Right atrium auricular region (tissue), 2 donors: ENCODE data around the gene TEX51. TPM values are rescaled to one million over a fixed set of nuclear protein-coding genes. Genes with fewer than 3 reads are reported as not detected.
A peak's percentile ranks its signal among the peaks of the same experiment; 100 is the strongest.

Source experiments
- DNase-seq: peaks from one replicate; pipeline ENCODE4 v3.0.0-alpha.2; 2019; ENCODE audit warnings: low spot score
- H3K27ac ChIP-seq, 2 donors: fragments of 200-600 bp; sonication (generic); 1 replicate in 1 of 2; 2 replicates in 1 of 2; pipeline ENCODE4 v1.5.1; 2016 to 2019
- H3K27me3 ChIP-seq, 2 donors: fragments of 200-600 bp; sonication (generic); one replicate each; pipeline versions ENCODE4 v1.5.1 to v1.6.0; 2017 to 2019
- H3K36me3 ChIP-seq: fragments of 200-600 bp; sonication (generic); one replicate; pipeline ENCODE4 v1.5.1; 2016
- H3K4me1 ChIP-seq, 2 donors: fragments of 200-600 bp; sonication (generic); one replicate each; pipeline versions ENCODE4 v1.5.1 to v1.6.0; 2017 to 2019
- H3K4me3 ChIP-seq, 2 donors: fragments of 200-600 bp; sonication (generic); 1 replicate in 1 of 2; 2 replicates in 1 of 2; pipeline ENCODE4 v1.5.1; 2017 to 2019; ENCODE audit warnings: mild to moderate bottlenecking in 1 of 2, moderate library complexity in 1 of 2
- H3K9me3 ChIP-seq, 2 donors: fragments of 200-600 bp; sonication (generic); one replicate each; pipeline ENCODE4 v1.5.1; 2019
- total RNA-seq, 2 donors: library from RNA; depleted of rRNA; stranded (reverse); fragments of >200 nt; gene quantifications; one replicate each; pipeline ENCODE4 v1.1.0, GENCODE V29; 2016
- TF ChIP-seq, protein P1 (sequence below), 2 donors: fragments of 200-600 bp; sonication (generic); IDR thresholded peaks; one replicate each; pipeline ENCODE4 v1.5.1; 2019; ENCODE audit warnings: antibody characterized with exemption in 2 of 2

Gene TEX51
- total RNA-seq, 2 donors from 2014 or later: not detected

DNA sequence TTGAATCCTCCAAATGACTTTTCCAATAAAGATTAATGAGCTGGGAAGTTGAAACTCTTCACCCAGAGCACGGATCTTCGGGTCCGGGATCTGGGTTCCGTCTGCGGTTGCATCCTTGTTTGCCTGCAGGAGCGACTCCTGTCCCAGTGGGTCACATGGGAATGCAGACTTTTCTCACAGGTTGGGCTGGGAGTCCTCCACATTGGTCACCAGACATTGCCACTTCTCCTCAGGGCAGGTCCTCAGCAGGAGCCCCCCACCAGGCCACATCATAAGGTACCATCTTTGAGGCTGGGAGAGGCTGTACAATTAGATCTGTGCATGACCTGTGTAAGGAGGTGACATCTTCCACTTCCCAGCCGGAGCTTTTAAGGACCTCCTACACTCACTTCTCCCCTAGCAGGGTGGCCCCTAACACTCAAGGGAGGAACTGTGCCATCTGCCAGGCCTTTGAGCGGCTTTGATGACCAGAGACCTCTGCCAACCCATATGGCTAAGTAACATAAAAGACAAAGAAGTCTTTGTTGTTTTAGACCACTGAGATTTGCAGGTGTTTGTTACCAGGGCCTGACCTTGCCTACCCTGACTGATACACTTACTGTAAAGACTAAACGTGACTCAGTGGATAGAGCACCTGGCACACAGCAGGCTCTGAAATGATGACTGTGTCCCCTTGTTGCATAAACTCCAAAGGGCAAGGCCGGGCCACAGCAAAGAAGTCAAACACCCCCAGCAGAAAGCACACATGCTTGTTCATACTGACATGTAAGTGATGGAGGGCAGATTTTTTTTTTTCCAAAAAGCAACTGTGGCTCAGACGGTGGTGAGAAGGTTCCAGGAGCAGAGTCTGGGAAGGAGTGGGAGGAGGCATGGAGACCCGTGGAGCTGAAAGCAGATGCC lies 7.9 kb upstream of the TEX51 start:
- no peak for DNase-seq
- TF ChIP-seq, protein P1, sequence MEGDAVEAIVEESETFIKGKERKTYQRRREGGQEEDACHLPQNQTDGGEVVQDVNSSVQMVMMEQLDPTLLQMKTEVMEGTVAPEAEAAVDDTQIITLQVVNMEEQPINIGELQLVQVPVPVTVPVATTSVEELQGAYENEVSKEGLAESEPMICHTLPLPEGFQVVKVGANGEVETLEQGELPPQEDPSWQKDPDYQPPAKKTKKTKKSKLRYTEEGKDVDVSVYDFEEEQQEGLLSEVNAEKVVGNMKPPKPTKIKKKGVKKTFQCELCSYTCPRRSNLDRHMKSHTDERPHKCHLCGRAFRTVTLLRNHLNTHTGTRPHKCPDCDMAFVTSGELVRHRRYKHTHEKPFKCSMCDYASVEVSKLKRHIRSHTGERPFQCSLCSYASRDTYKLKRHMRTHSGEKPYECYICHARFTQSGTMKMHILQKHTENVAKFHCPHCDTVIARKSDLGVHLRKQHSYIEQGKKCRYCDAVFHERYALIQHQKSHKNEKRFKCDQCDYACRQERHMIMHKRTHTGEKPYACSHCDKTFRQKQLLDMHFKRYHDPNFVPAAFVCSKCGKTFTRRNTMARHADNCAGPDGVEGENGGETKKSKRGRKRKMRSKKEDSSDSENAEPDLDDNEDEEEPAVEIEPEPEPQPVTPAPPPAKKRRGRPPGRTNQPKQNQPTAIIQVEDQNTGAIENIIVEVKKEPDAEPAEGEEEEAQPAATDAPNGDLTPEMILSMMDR (IDR thresholded peaks at IDR 0.05): no peak

DNA sequence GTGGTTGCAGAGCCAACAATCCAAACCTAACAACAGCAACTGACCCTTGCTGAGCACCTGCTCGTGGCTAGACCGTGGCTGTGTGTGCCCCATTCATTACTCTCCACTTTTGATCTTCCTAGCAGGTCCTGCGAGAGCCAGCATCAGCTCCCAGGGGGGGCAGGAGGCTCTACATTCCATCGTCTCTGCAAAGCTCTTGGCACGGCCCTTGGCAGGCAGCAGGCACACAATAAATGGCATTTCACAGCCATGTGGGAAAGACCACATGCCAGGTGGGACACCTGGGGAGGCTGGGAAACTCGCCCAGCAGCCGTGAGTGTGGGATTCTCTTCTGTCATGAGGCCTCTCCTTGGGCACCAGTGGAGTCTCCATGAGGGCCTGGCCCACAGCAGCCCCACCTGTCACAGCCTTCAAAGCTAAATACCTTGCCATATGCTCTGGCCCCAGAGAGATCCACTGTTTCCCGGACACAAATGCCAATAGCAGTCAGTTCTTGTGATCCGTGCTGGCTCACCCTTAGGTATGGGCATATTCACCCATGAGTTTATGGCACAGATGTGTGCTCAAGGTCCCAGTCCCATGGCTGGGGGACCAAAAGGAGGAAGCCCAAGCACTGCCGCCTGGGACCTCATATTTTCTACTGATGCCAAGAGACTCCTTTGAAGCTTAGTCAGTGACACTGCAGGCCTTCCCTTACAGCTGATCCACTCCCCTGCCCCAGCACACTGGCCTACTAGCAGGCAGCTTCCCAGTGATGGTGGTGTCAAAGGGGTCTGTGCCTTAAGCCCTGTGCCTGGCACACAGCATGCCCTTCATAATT lies 6.8 kb upstream of the TEX51 start:
- H3K27me3 ChIP-seq: no peaks in the 10 kb centered on the region
- H3K9me3 ChIP-seq: no peaks in the 10 kb centered on the region
- DNase-seq: no peak
- H3K4me1 ChIP-seq: no peaks in the 10 kb centered on the region
- H3K4me3 ChIP-seq: no peak overlapping the region
- TF ChIP-seq, protein P1 (IDR thresholded peaks at IDR 0.05): no peak
- no peak overlapping the region for H3K27ac ChIP-seq
- H3K36me3 ChIP-seq: no peaks in the 10 kb centered on the region

More for the DNA sequence above, 7.9 kb upstream of the TEX51 start:
- H3K9me3 ChIP-seq: no peaks in the 10 kb centered on the region
- H3K27ac ChIP-seq: no peak overlapping the region
- H3K4me3 ChIP-seq: no peak overlapping the region
- peaks cover 0 to 9% of the 10 kb centered on the region in 2 donors for H3K4me1 ChIP-seq
- no peaks in the 10 kb centered on the region for H3K27me3 ChIP-seq
- H3K36me3 ChIP-seq: no peaks in the 10 kb centered on the region

DNA sequence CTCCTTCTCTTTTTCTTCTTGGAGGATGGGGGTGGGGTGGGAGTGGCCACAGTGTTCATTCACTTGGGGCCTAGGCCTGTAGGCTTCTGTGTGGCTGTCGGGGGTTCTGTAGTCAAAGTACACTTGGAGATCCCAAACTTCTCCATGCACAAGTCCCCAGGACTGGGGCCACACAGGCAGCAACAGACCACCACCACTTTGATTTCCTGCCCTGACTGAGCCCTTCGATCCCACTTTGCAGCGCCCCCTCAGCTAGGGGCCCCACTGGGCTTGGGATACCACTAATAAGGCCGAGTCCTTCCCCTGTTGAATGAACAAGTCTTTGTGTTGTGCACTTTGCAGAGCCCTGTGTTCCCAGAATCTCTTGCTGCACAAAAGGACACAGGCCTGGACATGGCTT lies 5.5 kb upstream of the TEX51 start:
- no peak for DNase-seq
- Histone ChIP-seq H3K36me3 (no peaks in the 10 kb centered on the region), H3K27me3 (no peaks in the 10 kb centered on the region), H3K27ac (no peak overlapping the region), H3K4me3 (no peak overlapping the region), H3K4me1 (no peaks in the 10 kb centered on the region), H3K9me3 (no peaks in the 10 kb centered on the region)
- TF ChIP-seq, protein P1 (IDR thresholded peaks at IDR 0.05): no peak

DNA sequence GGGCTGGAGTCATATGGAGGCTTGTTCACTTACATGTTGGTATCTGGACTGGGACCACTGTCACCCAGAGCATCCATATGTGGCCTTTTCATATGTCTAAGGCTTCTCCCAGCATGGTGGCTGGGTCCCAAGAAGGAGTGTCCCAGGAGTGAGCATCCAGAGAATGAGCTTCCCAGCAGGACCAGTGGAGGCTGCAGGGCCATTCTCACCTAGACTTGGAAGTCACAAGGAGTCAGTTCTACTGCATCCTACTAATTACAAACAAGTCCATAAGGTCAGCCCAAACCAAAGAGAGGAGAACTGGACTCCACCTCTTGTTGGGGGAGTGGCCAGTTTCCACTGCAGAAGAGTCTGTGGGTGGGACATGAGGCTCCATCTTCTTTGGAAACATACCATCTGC lies 5.1 kb upstream of the TEX51 start:
- H3K27ac ChIP-seq: no peak overlapping the region
- no peaks in the 10 kb centered on the region for H3K27me3 ChIP-seq
- H3K9me3 ChIP-seq: no peaks in the 10 kb centered on the region
- H3K36me3 ChIP-seq: no peaks in the 10 kb centered on the region
- H3K4me1 ChIP-seq: no peaks in the 10 kb centered on the region
- H3K4me3 ChIP-seq: no peak overlapping the region
- TF ChIP-seq, protein P1 (IDR thresholded peaks at IDR 0.05): no peak
- no peak for DNase-seq

DNA sequence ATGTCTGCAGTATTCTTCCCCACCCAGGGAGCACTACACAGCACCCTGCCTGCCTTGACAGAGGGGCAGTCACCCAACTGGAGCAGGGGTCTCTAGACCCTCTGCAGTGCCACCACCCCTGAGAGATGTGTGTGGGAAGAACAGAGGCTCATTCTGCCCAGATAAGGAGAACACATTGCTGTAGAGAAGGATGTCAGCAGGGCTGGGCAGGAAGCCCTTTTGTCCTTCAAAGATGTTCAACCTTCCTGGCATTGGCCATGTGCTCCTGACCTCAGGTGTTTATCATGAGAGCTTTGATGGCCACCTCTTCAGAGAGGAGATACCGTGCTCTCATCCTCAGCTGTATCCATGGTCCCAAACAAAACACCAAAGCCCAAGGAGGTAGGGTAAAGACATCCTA lies 4.6 kb upstream of the TEX51 start:
- Histone ChIP-seq H3K36me3 (no peaks in the 10 kb centered on the region), H3K4me3 (no peak overlapping the region), H3K9me3 (no peaks in the 10 kb centered on the region), H3K4me1 (no peaks in the 10 kb centered on the region), H3K27ac (no peak overlapping the region), H3K27me3 (no peaks in the 10 kb centered on the region)
- TF ChIP-seq, protein P1 (IDR thresholded peaks at IDR 0.05): no peak
- DNase-seq: peak; percentile 18
